A673 (cell line): ENCODE results near the gene GATAD2B. TPM values are rescaled to one million over a fixed set of nuclear protein-coding genes. Genes with fewer than 3 reads are reported as not detected.

Source experiments
- BruUV-seq: library from RNA; stranded (reverse); fragments of 400-500 nt; replicated peaks from 2 replicates; lab custom pipeline; 2021; lab: Mats Ljungman, UMichigan
- CTCF ChIA-PET: fragments of 300-600 bp; sonication (Branson Sonifier 250); formaldehyde crosslinking; loops from one replicate; lab custom pipeline; 2022; ENCODE audit warnings: antibody characterized with exemption; lab: Charles Lee
- POLR2A ChIA-PET: fragments of 300-600 bp; sonication (Branson Sonifier 250); formaldehyde crosslinking; loops from one replicate; lab custom pipeline; 2022; ENCODE audit warnings: antibody characterized with exemption; ENCODE audit not compliant: low non-redundant PET; lab: Charles Lee
- DNase-seq: peaks from one replicate; pipeline ENCODE4 v3.0.0-alpha.2; 2015; ENCODE audit warnings: low spot score
- H3K27ac ChIP-seq: fragments of 200-600 bp; sonication (generic); 2 replicates; pipeline ENCODE4 v1.5.1; 2016; ENCODE audit warnings: mixed run types, low read depth, mild to moderate bottlenecking, mixed read lengths, antibody characterized with exemption, low read length; ENCODE audit not compliant: poor library complexity, severe bottlenecking
- H3K27me3 ChIP-seq: fragments of 200-600 bp; sonication (generic); replicated peaks from 2 replicates; pipeline ENCODE4 v1.6.1; 2017; ENCODE audit warnings: mixed run types, low read depth, mild to moderate bottlenecking, mixed read lengths, antibody characterized with exemption, low read length; ENCODE audit not compliant: insufficient read depth, poor library complexity
- H3K36me3 ChIP-seq: fragments of 200-600 bp; sonication (generic); 2 replicates; pipeline ENCODE4 v1.6.1; 2016; ENCODE audit warnings: mixed run types, mild to moderate bottlenecking, mixed read lengths, antibody characterized with exemption, low read length; ENCODE audit not compliant: insufficient read depth, poor library complexity, severe bottlenecking
- H3K4me1 ChIP-seq: fragments of 200-600 bp; sonication (generic); 2 replicates; pipeline ENCODE4 v1.6.1; 2017; ENCODE audit warnings: mixed run types, mild to moderate bottlenecking, mixed read lengths, antibody characterized with exemption, low read length; ENCODE audit not compliant: insufficient read depth, poor library complexity, severe bottlenecking
- H3K4me3 ChIP-seq: fragments of 200-600 bp; sonication (generic); 2 replicates; pipeline ENCODE4 v1.5.1; 2016; ENCODE audit warnings: low read depth, mixed run types, mild to moderate bottlenecking, mixed read lengths, low read length; ENCODE audit not compliant: poor library complexity, severe bottlenecking
- H3K9me3 ChIP-seq: fragments of 200-600 bp; sonication (generic); 2 replicates; pipeline ENCODE4 v1.6.1; 2016; ENCODE audit warnings: mixed run types, low read depth, mild to moderate bottlenecking, mixed read lengths, antibody characterized with exemption, low read length; ENCODE audit not compliant: poor library complexity, severe bottlenecking
- CTCF ChIP-seq: fragments of 300-800, 200-600 bp; sonication (generic); conservative IDR thresholded peaks from 2 replicates; pipeline ENCODE4 v1.5.1; 2017; ENCODE audit warnings: low read depth, mild to moderate bottlenecking, antibody characterized with exemption, low read length, moderate library complexity, mixed read lengths
- EZH2 ChIP-seq: fragments of 200-600 bp; sonication (generic); IDR thresholded peaks from 2 replicates; pipeline ENCODE4 v1.6.1; 2017; ENCODE audit warnings: borderline replicate concordance, low read depth, mild to moderate bottlenecking, mixed read lengths, antibody characterized with exemption, low read length; ENCODE audit not compliant: poor library complexity, severe bottlenecking
- intact Hi-C: fragments of 100-400 bp; cut with micrococcal nuclease; formaldehyde crosslinking; loops from one replicate; pipeline ENCODE4 v1.10.0; 2022; ENCODE audit not compliant: unreplicated experiment
- total RNA-seq: library from RNA; stranded (reverse); gene quantifications from 2 replicates; pipeline ENCODE4 v1.2.3, GENCODE V29; 2021

GATAD2B gene
- total RNA-seq, 1 experiment from 2014 or later = 58.8 TPM

- CTCF ChIA-PET = interaction anchor here (0.7 kb wide), 1 partner anchor 210 kb away, joined by 4 read pairs; the partner anchor contains the start of gene RAB13
- no peak for TF ChIP-seq CTCF
- no peak for TF ChIP-seq EZH2
- H3K4me3 ChIP-seq = peak overlapping the region; percentile 71
- no peak overlapping the region for H3K27ac ChIP-seq
- intact Hi-C loops = loop anchor here (10.0 kb wide), 1 partner anchor 262 kb away; no protein-coding TSS in a partner anchor
- BruUV-seq = no TSS peak
- H3K36me3 ChIP-seq = peaks cover 14% of the 10 kb centered on the region
- POLR2A ChIA-PET = no interaction called here
- H3K9me3 ChIP-seq = no peaks in the 10 kb centered on the region
- DNase-seq = no peak
- H3K4me1 ChIP-seq = peaks cover 14% of the 10 kb centered on the region
- H3K27me3 ChIP-seq = no peaks in the 10 kb centered on the region
Observed at GRCh38 chr1:153776352-153776751, 146.4 kb downstream of the GATAD2B start.

- Histone ChIP-seq H3K4me3 (peak overlapping the region; percentile 71), H3K36me3 (peaks cover 18% of the 10 kb centered on the region), H3K4me1 (peaks cover 14% of the 10 kb centered on the region), H3K9me3 (no peaks in the 10 kb centered on the region), H3K27me3 (no peaks in the 10 kb centered on the region), H3K27ac (no peak overlapping the region)
- TF ChIP-seq CTCF = no peak
- TF ChIP-seq EZH2 = no peak
- intact Hi-C loops = loop anchor here (10.0 kb wide), 1 partner anchor 261 kb away; no protein-coding TSS in a partner anchor
- peak; percentile 83 for DNase-seq
- BruUV-seq = no TSS peak
- ChIA-PET POLR2A (no interaction called here), CTCF (interaction anchor here (0.8 kb wide), 1 partner anchor 98 kb away, joined by 3 read pairs; no protein-coding TSS in a partner anchor)
Observed at GRCh38 chr1:153775458-153776327, 147.1 kb downstream of the GATAD2B start.

- ChIA-PET POLR2A (no interaction called here), CTCF (interaction anchor here (0.8 kb wide), 1 partner anchor 98 kb away, joined by 3 read pairs; no protein-coding TSS in a partner anchor)
- H3K4me3 ChIP-seq = peak within 1 kb of the TSS; percentile 71
- H3K9me3 ChIP-seq = no peaks in the 10 kb centered on the region
- DNase-seq = peak; percentile 63
- peaks cover 25% of the 10 kb centered on the region for H3K36me3 ChIP-seq
- intact Hi-C loops = loop anchor here (10.0 kb wide), 1 partner anchor 260 kb away; no protein-coding TSS in a partner anchor
- H3K27ac ChIP-seq = no peak within 1 kb of the TSS
- H3K27me3 ChIP-seq = no peaks in the 10 kb centered on the region
- TF ChIP-seq CTCF (no peak), EZH2 (no peak)
- peaks cover 14% of the 10 kb centered on the region for H3K4me1 ChIP-seq
- no TSS peak for BruUV-seq
Observed at GRCh38 chr1:153774780-153775457, 147.9 kb downstream of the GATAD2B start, which contains the start of gene SLC27A3. Gene SLC27A3 (plus strand): TSS chr1:153775407. CDS start chr1:153775498, 91 bp downstream.
